HCT116 (cell line): ENCODE measurements around the gene SMARCAL1.

Experiments used
- EZH2 ChIP-seq: fragments of 200-600 bp; sonication (generic); IDR thresholded peaks from 2 replicates; pipeline ENCODE4 v1.6.1; 2017; ENCODE audit warnings: antibody characterized with exemption, mixed run types
- JUND ChIP-seq: IDR thresholded peaks from 2 replicates; pipeline ENCODE4 v1.6.1; 2012
- POLR2A ChIP-seq: IDR thresholded peaks from 2 replicates; pipeline ENCODE4 v1.7.0; 2011; ENCODE audit warnings: borderline replicate concordance; ENCODE audit not compliant: insufficient read depth, insufficient read length; ENCODE audit errors: extremely low read depth
- POLR2AphosphoS5 ChIP-seq: IDR thresholded peaks from 2 replicates; pipeline ENCODE4 v1.6.1; 2011; ENCODE audit warnings: mild to moderate bottlenecking, low read depth, low read length, moderate library complexity
- SP1 ChIP-seq: IDR thresholded peaks from 2 replicates; pipeline ENCODE4 v1.6.1; 2012; ENCODE audit warnings: low read depth
- SRF ChIP-seq: IDR thresholded peaks from 2 replicates; pipeline ENCODE4 v1.6.1; 2012; ENCODE audit warnings: low read depth
- YY1 ChIP-seq: IDR thresholded peaks from 2 replicates; pipeline ENCODE4 v1.6.1; 2011; ENCODE audit warnings: low read length, low read depth, moderate library complexity, mild to moderate bottlenecking; ENCODE audit not compliant: insufficient replicate concordance; ENCODE audit errors: extremely low read depth
- ZNF274 ChIP-seq: fragments of 200-500 bp; sonication (Bioruptor generic); IDR thresholded peaks from 2 replicates; pipeline ENCODE4 v1.6.1; 2014; ENCODE audit warnings: mild to moderate bottlenecking, low read depth, low read length, inconsistent platforms
- TF ChIP-seq, protein P1 (sequence below), 3 experiments: fragments of 200-600 bp in 1 of 3; sonication (generic) in 1 of 3; IDR thresholded peaks in 2 of 3; conservative IDR thresholded peaks in 1 of 3; 2 replicates each; pipeline ENCODE4 v1.5.1; 2012 to 2017; ENCODE audit warnings: low read depth in 2 of 3, low read length in 2 of 3, antibody characterized with exemption in 1 of 3, borderline replicate concordance in 1 of 3, control low read depth in 1 of 3, mild to moderate bottlenecking in 1 of 3, mixed read lengths in 1 of 3, mixed run types in 1 of 3, moderate library complexity in 1 of 3; ENCODE audit not compliant: insufficient read depth in 1 of 3

- TF ChIP-seq, protein P1, sequence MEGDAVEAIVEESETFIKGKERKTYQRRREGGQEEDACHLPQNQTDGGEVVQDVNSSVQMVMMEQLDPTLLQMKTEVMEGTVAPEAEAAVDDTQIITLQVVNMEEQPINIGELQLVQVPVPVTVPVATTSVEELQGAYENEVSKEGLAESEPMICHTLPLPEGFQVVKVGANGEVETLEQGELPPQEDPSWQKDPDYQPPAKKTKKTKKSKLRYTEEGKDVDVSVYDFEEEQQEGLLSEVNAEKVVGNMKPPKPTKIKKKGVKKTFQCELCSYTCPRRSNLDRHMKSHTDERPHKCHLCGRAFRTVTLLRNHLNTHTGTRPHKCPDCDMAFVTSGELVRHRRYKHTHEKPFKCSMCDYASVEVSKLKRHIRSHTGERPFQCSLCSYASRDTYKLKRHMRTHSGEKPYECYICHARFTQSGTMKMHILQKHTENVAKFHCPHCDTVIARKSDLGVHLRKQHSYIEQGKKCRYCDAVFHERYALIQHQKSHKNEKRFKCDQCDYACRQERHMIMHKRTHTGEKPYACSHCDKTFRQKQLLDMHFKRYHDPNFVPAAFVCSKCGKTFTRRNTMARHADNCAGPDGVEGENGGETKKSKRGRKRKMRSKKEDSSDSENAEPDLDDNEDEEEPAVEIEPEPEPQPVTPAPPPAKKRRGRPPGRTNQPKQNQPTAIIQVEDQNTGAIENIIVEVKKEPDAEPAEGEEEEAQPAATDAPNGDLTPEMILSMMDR (IDR thresholded peaks at IDR 0.05 in 2 of 3, conservative IDR thresholded peaks at IDR 0.05 in 1 of 3; ENCODE audit: borderline replicate concordance in 1 of 3, insufficient read depth in 1 of 3, low read depth in 2 of 3, low read length in 2 of 3), result no peak
- TF ChIP-seq YY1, result no peak
- no peak for TF ChIP-seq POLR2A
- TF ChIP-seq JUND, result no peak
- TF ChIP-seq ZNF274, result no peak
- TF ChIP-seq SP1, result no peak
- no peak for TF ChIP-seq EZH2
- TF ChIP-seq SRF, result no peak
- TF ChIP-seq POLR2AphosphoS5, result no peak
Measured at GRCh38 chr2:216387262-216387661, 25.0 kb upstream of the SMARCAL1 start.
